ENCODE results near the gene CLDN19.
A peak's percentile ranks its signal among the peaks of the same experiment; 100 is the strongest.

Gene CLDN19

GRCh38 chr1:42766741-42767509 lies 26.9 kb upstream of the CLDN19 start, which contains the start of the genes C1orf50 and P3H1:
C1orf50 (plus strand) TSS chr1:42767249; CDS start chr1:42767312, 63 bp downstream.
P3H1 (minus strand) TSS chr1:42767028; CDS start chr1:42766971, 57 bp downstream.
- peak; percentile 94 for ATAC-seq
- TF ChIP-seq BACH2 (CRISPR knock-in tag; IDR thresholded peaks at IDR 0.05; ENCODE audit: borderline replicate concordance) (no peak), ESRRG (CRISPR knock-in tag; IDR thresholded peaks at IDR 0.05) (no peak), CSDC2 (CRISPR knock-in tag; IDR thresholded peaks at IDR 0.05) (no peak), SNAI2 (CRISPR knock-in tag; IDR thresholded peaks at IDR 0.05) (no peak), ZFP3 (CRISPR knock-in tag; IDR thresholded peaks at IDR 0.05) (no peak), ZNF8 (CRISPR knock-in tag; IDR thresholded peaks at IDR 0.05) (no peak), ZC3H10 (CRISPR knock-in tag; IDR thresholded peaks at IDR 0.05) (no peak), RARB (CRISPR knock-in tag; IDR thresholded peaks at IDR 0.05) (no peak), POU6F1 (CRISPR knock-in tag; IDR thresholded peaks at IDR 0.05; ENCODE audit: borderline replicate concordance, low read depth) (no peak), ZNF70 (CRISPR knock-in tag; IDR thresholded peaks at IDR 0.05) (no peak), GLIS3 (CRISPR knock-in tag; IDR thresholded peaks at IDR 0.05) (no peak; the same call in 1 of the 2 replicates), OSR1 (CRISPR knock-in tag; IDR thresholded peaks at IDR 0.05) (no peak), TCF4 (CRISPR knock-in tag; IDR thresholded peaks at IDR 0.05; ENCODE audit: borderline replicate concordance) (no peak), PPARA (CRISPR knock-in tag; IDR thresholded peaks at IDR 0.05; ENCODE audit: borderline replicate concordance) (no peak)

- ATAC-seq, result peak; percentile 61
- TF ChIP-seq CSDC2 (CRISPR knock-in tag; IDR thresholded peaks at IDR 0.05) (no peak), PATZ1 (CRISPR knock-in tag; IDR thresholded peaks at IDR 0.05; ENCODE audit: borderline replicate concordance) (peak; percentile 75; the same call in 1 of the 2 replicates), BACH2 (CRISPR knock-in tag; IDR thresholded peaks at IDR 0.05; ENCODE audit: borderline replicate concordance) (no peak), CSRNP3 (CRISPR knock-in tag; IDR thresholded peaks at IDR 0.05) (no peak), TSHZ2 (CRISPR knock-in tag; IDR thresholded peaks at IDR 0.05) (no peak), TCF4 (CRISPR knock-in tag; IDR thresholded peaks at IDR 0.05; ENCODE audit: borderline replicate concordance) (no peak), SNAI2 (CRISPR knock-in tag; IDR thresholded peaks at IDR 0.05) (no peak), ZFP30 (CRISPR knock-in tag; IDR thresholded peaks at IDR 0.05) (0 out of 2 replicates have a peak, but pooled peaks have one; percentile 26), CREB5 (CRISPR knock-in tag; IDR thresholded peaks at IDR 0.05; ENCODE audit: low read depth) (no peak), ARNTL (CRISPR knock-in tag; IDR thresholded peaks at IDR 0.05; ENCODE audit: borderline replicate concordance, low read depth) (no peak), GLIS3 (CRISPR knock-in tag; IDR thresholded peaks at IDR 0.05) (no peak), ESRRG (CRISPR knock-in tag; IDR thresholded peaks at IDR 0.05) (no peak), OSR1 (CRISPR knock-in tag; IDR thresholded peaks at IDR 0.05) (no peak), TOX (CRISPR knock-in tag; IDR thresholded peaks at IDR 0.05; ENCODE audit: borderline replicate concordance) (no peak), PPARA (CRISPR knock-in tag; IDR thresholded peaks at IDR 0.05; ENCODE audit: borderline replicate concordance) (no peak), ZNF565 (CRISPR knock-in tag; conservative IDR thresholded peaks at IDR 0.05; ENCODE audit: low read depth) (no peak), ZFP3 (CRISPR knock-in tag; IDR thresholded peaks at IDR 0.05) (no peak), ISL1 (CRISPR knock-in tag; IDR thresholded peaks at IDR 0.05) (no peak)
Observed at GRCh38 chr1:42765832-42766740, 26.1 kb upstream of the CLDN19 start.

Data from SK-N-SH treated with all-trans-retinoic acid at 6 μM for 48 hours (cell line).